HepG2 (cell line): ENCODE results near the gene TMEM178A. TPM values are rescaled to one million over a fixed set of nuclear protein-coding genes. Genes with fewer than 3 reads are reported as not detected.

Source experiments
- ATAC-seq: fragments of 200-7000 bp; cut with Tn5 transposase; 3 replicates; pipeline ENCODE4 v1.9.1; 2020; ENCODE audit warnings: mild to moderate bottlenecking, moderate library complexity
- BruUV-seq: library from RNA; stranded (reverse); fragments of 400-500 nt; replicated peaks from 2 replicates; lab custom pipeline; 2021; lab: Mats Ljungman, UMichigan
- CTCF ChIA-PET: fragments of 300-600 bp; formaldehyde crosslinking; extraction: SDS; loops from one replicate; lab custom pipeline; 2021; ENCODE audit warnings: low total read pairs, inconsistent platforms, low intra/inter-chr PET ratio; lab: Yijun Ruan, JAX
- POLR2A ChIA-PET: fragments of 350-600 bp; sonication (Branson Sonifier 250); formaldehyde crosslinking; loops from one replicate; lab custom pipeline; 2020; ENCODE audit warnings: antibody characterized with exemption, inconsistent platforms; lab: Yijun Ruan, JAX
- DNase-seq: peaks from one replicate; pipeline ENCODE4 v3.0.0-alpha.2; 2015; ENCODE audit warnings: low spot score
- FAIRE-seq: peaks from 3 replicates; lab custom pipeline; 2011; peaks lifted over from hg19 to GRCh38; lab: Jason Lieb, UNC
- H2AFZ ChIP-seq: one replicate; pipeline ENCODE4 v1.6.1; 2011; ENCODE audit warnings: low read length, inconsistent platforms
- H3K27ac ChIP-seq: fragments of 300-600 bp; 3 replicates; pipeline ENCODE4 v1.8.0; 2011; ENCODE audit warnings: mixed run types, mild to moderate bottlenecking, mixed read lengths, low read length, inconsistent platforms; ENCODE audit not compliant: insufficient read depth; ENCODE audit errors: extremely low read length
- H3K27me3 ChIP-seq, 2 experiments: fragments of 200-600 bp in 1 of 2; 2 replicates in 1 of 2; 3 replicates in 1 of 2; pipeline versions ENCODE4 v1.6.0 to v1.8.0; 2011; ENCODE audit warnings: low read length in 2 of 2, mild to moderate bottlenecking in 2 of 2, moderate library complexity in 2 of 2, inconsistent platforms in 1 of 2; ENCODE audit not compliant: insufficient read depth in 2 of 2, control insufficient read depth in 1 of 2
- H3K36me3 ChIP-seq, 2 experiments: fragments of 200-600 bp in 1 of 2; replicated peaks in 1 of 2; 2 replicates in 1 of 2; 3 replicates in 1 of 2; pipeline versions ENCODE4 v1.5.1 to v1.8.0; 2011; ENCODE audit warnings: low read length in 2 of 2, inconsistent platforms in 1 of 2; ENCODE audit not compliant: insufficient read depth in 2 of 2, control insufficient read depth in 1 of 2
- H3K4me1 ChIP-seq: 2 replicates; pipeline ENCODE4 v1.5.1; 2012; ENCODE audit warnings: low read length, inconsistent platforms; ENCODE audit not compliant: insufficient read depth
- H3K4me2 ChIP-seq: 2 replicates; pipeline ENCODE4 v1.6.0; 2011; ENCODE audit warnings: low read depth, low read length, inconsistent platforms
- H3K4me3 ChIP-seq, 3 experiments: fragments of 200-600 bp in 1 of 3; sonication (generic), shearing (Covaris generic) in 1 of 3; replicated peaks in 1 of 3; 2 replicates each; pipeline ENCODE4 v1.5.1; 2011 to 2016; ENCODE audit warnings: low read length in 3 of 3, inconsistent platforms in 2 of 3, low read depth in 2 of 3, mild to moderate bottlenecking in 2 of 3, control low read depth in 1 of 3, mixed read lengths in 1 of 3; ENCODE audit not compliant: insufficient read depth in 1 of 3
- H3K79me2 ChIP-seq: one replicate; pipeline ENCODE4 v1.6.1; 2011; ENCODE audit warnings: low read length, inconsistent platforms; ENCODE audit not compliant: insufficient read depth
- H3K9ac ChIP-seq: 2 replicates; pipeline ENCODE4 v1.6.0; 2011; ENCODE audit warnings: mild to moderate bottlenecking, low read depth, low read length, inconsistent platforms; ENCODE audit not compliant: insufficient read depth
- H3K9me3 ChIP-seq: 2 replicates; pipeline ENCODE4 v1.5.1; 2012; ENCODE audit warnings: mild to moderate bottlenecking, low read length
- H4K20me1 ChIP-seq: 2 replicates; pipeline ENCODE4 v1.6.0; 2011; ENCODE audit warnings: inconsistent platforms, mild to moderate bottlenecking, low read length, moderate library complexity; ENCODE audit not compliant: insufficient read depth
- ARID5B ChIP-seq: IDR thresholded peaks from 2 replicates; pipeline ENCODE4 v1.4.0; 2020; ENCODE audit warnings: mild to moderate bottlenecking, missing genetic modification reagents
- KDM5B ChIP-seq: sonication (generic); formaldehyde crosslinking; IDR thresholded peaks from 2 replicates; pipeline ENCODE4 v1.4.0; 2020; ENCODE audit warnings: missing genetic modification reagents, mild to moderate bottlenecking, borderline replicate concordance
- KLF16 ChIP-seq, 2 experiments: sonication (generic) in 1 of 2; formaldehyde crosslinking in 1 of 2; IDR thresholded peaks; 2 replicates each; pipeline versions ENCODE4 v1.6.1 to v1.8.0; 2016 to 2023; ENCODE audit warnings: missing genetic modification reagents in 2 of 2, missing compliant biosample characterization in 1 of 2
- PRMT3 ChIP-seq: sonication (generic); formaldehyde crosslinking; IDR thresholded peaks from 2 replicates; pipeline ENCODE4 v1.8.1; 2022; ENCODE audit warnings: low read depth, mild to moderate bottlenecking, moderate library complexity, missing genetic modification reagents, borderline replicate concordance
- RFXAP ChIP-seq: sonication (generic); formaldehyde crosslinking; IDR thresholded peaks from 2 replicates; pipeline ENCODE4 v1.4.0; 2020; ENCODE audit warnings: missing genetic modification reagents, borderline replicate concordance
- TBP ChIP-seq: sonication (generic); formaldehyde crosslinking; IDR thresholded peaks from 2 replicates; pipeline ENCODE4 v1.5.0; 2020; ENCODE audit warnings: missing genetic modification reagents
- YY1 ChIP-seq: IDR thresholded peaks from 2 replicates; pipeline ENCODE4 v1.6.1; 2011; ENCODE audit warnings: low read length, low read depth, moderate library complexity, mild to moderate bottlenecking; ENCODE audit not compliant: insufficient read depth, insufficient replicate concordance
- ZFP36 ChIP-seq: fragments of 150-350 bp; IDR thresholded peaks from 2 replicates; pipeline ENCODE4 v1.6.1; 2018; ENCODE audit warnings: borderline replicate concordance, low read length, low read depth; ENCODE audit not compliant: partially characterized antibody
- ZFP36L2 ChIP-seq: sonication (generic); formaldehyde crosslinking; IDR thresholded peaks from 2 replicates; pipeline ENCODE4 v1.4.0; 2020; ENCODE audit warnings: missing genetic modification reagents
- ZMYM3 ChIP-seq: sonication (generic); formaldehyde crosslinking; IDR thresholded peaks from 2 replicates; pipeline ENCODE4 v1.5.1; 2020; ENCODE audit warnings: mild to moderate bottlenecking, missing genetic modification reagents
- ZNF121 ChIP-seq: sonication (generic); formaldehyde crosslinking; IDR thresholded peaks from 2 replicates; pipeline ENCODE4 v1.5.0; 2020; ENCODE audit warnings: mild to moderate bottlenecking, missing genetic modification reagents
- ZNF160 ChIP-seq: sonication (generic); formaldehyde crosslinking; IDR thresholded peaks from 2 replicates; pipeline ENCODE4 v1.8.0; 2022; ENCODE audit warnings: mild to moderate bottlenecking, inconsistent platforms, missing genetic modification reagents
- ZNF263 ChIP-seq: sonication (generic); formaldehyde crosslinking; IDR thresholded peaks from 2 replicates; pipeline ENCODE4 v1.4.0; 2020; ENCODE audit warnings: missing genetic modification reagents
- ZNF543 ChIP-seq: sonication (generic); formaldehyde crosslinking; IDR thresholded peaks from 2 replicates; pipeline ENCODE4 v1.4.0; 2020; ENCODE audit warnings: mild to moderate bottlenecking, missing genetic modification reagents
- ZNF619 ChIP-seq: sonication (generic); formaldehyde crosslinking; IDR thresholded peaks from 2 replicates; pipeline ENCODE4 v1.4.0; 2020; ENCODE audit warnings: mild to moderate bottlenecking, missing genetic modification reagents
- ZNF629 ChIP-seq: sonication (generic); formaldehyde crosslinking; conservative IDR thresholded peaks from 2 replicates; pipeline ENCODE4 v1.5.0; 2020; ENCODE audit warnings: missing genetic modification reagents
- ZNF720 ChIP-seq: sonication (generic); formaldehyde crosslinking; IDR thresholded peaks from 2 replicates; pipeline ENCODE4 v1.4.0; 2020; ENCODE audit warnings: missing genetic modification reagents
- WGBS: methylation state at CpG from one replicate; pipeline ENCODE4 v1.1.6; 2017; ENCODE audit warnings: low lambda C conversion rate; 5-methylcytosine and 5-hydroxymethylcytosine counted together
- in situ Hi-C: cut with HindIII; loops from 2 replicates; pipeline ENCODE4 v1.10.0; 2017; ENCODE audit warnings: low pct_unique_long_range_greater_than_20kb; ENCODE audit not compliant: extremely low pct_ligation_motif_present
- intact Hi-C: fragments of 100-400 bp; cut with micrococcal nuclease; formaldehyde crosslinking; loops from one replicate; pipeline ENCODE4 v1.10.0; 2022; ENCODE audit not compliant: unreplicated experiment
- polyA plus RNA-seq, 8 experiments: library from polyadenylated mRNA; depleted of rRNA in 3 of 8; stranded (reverse) in 7 of 8; unstranded in 1 of 8; fragments of >200 nt; fragmentation: Illumina TruSeq in 4 of 8; extraction: Trizol in 4 of 8; gene quantifications; 2 replicates each; pipeline versions ENCODE4 v1.2.1 to v1.2.3, GENCODE V29; 2011 to 2016; ENCODE audit warnings: low read depth in 4 of 8, missing spikeins in 1 of 8, mixed read lengths in 1 of 8; ENCODE audit not compliant: insufficient read depth in 1 of 8
- total RNA-seq, 5 experiments: library from RNA; depleted of rRNA; stranded (reverse); fragments of >200 nt; fragmentation: Illumina TruSeq; extraction: Trizol; gene quantifications; 2 replicates each; pipeline ENCODE4 v1.2.3, GENCODE V29; 2016; ENCODE audit warnings: low read depth in 1 of 5

Gene TMEM178A
- total and polyA plus RNA-seq, 2 of the 13 experiments (the other 11 are each of a cell fraction or from before 2014, with no cell fraction given): 0.38 to 3.3 TPM

DNA sequence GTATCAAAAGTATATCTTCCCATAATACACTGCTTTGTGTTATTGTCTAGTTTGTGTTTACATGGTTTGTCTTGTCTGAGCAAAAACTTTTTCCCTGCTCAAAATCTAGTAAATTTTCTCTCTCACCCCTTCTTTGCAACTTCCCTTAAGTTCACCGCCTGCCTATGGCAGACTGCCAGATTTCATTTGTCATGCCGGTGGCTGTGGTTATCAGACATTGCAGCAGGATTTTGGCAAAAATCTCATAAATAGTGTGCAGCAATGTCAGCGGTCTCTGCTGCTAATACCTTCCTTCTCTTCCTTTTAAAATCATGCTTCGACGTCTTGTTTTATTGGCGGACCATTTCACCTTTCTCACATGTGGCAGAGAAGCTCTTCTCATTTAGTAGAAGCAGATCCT is 45.6 kb upstream of the TMEM178A start (continued):
- TF ChIP-seq ARID5B (CRISPR knock-in tag) (no peak), ZFP36L2 (CRISPR knock-in tag) (no peak), ZMYM3 (CRISPR knock-in tag) (no peak), KDM5B (no peak), PRMT3 (CRISPR knock-in tag) (no peak), ZNF121 (CRISPR knock-in tag) (no peak), ZNF619 (no peak), ZNF629 (no peak), TBP (CRISPR knock-in tag) (no peak), ZFP36 (no peak)

DNA sequence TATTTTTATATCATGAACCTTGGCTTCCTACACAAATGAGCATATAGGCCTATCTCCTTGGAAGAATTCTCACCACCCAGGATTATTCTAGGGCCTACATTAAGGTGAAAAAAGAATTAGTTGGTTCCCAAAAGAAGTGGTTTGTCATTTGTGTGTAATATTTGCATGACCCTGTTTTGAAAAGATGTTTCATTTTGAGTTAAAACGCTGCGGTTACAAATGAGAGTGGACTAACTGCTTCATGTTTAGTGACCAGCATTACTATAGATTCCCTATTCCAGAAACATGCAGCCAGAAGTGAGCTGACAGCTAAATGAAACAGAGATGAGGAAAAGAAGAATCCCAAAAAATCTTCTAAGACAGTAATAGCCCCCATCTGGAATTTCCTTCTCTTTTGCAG is 44.1 kb upstream of the TMEM178A start:
- Histone ChIP-seq H3K9ac (no peak overlapping the region), H4K20me1 (no peaks in the 10 kb centered on the region), H3K9me3 (no peaks in the 10 kb centered on the region), H3K27ac (no peak overlapping the region), H3K4me2 (no peak overlapping the region), H3K79me2 (no peaks in the 10 kb centered on the region), H3K4me3 (no peak overlapping the region), H3K36me3 (no peaks in the 10 kb centered on the region), H3K4me1 (peaks cover 24% of the 10 kb centered on the region), H2AFZ (no peak overlapping the region), H3K27me3 (peaks cover 0 to 20% of the 10 kb centered on the region in 2 experiments; a peak in 2 of 5 replicates)
- DNase-seq: no peak
- POLR2A ChIA-PET: no interaction called here
- TF ChIP-seq RFXAP (no peak), ZNF160 (CRISPR knock-in tag) (no peak), ZNF543 (no peak), YY1 (no peak), ZNF720 (no peak), ZNF263 (CRISPR knock-in tag) (no peak), KLF16 (CRISPR knock-in tag; IDR thresholded peaks at IDR 0.05) (no peak)
- intact Hi-C loops (no loop called here), in situ Hi-C loops (no loop called here)
- WGBS: 90% methylated on average over 2 of the region's 2 CpGs
- no peak for FAIRE-seq
- ATAC-seq: no peak
- BruUV-seq: no TSS peak
- CTCF ChIA-PET: no interaction called here
